ENCODE results near the gene MRPL43.

Gene MRPL43

DNA sequence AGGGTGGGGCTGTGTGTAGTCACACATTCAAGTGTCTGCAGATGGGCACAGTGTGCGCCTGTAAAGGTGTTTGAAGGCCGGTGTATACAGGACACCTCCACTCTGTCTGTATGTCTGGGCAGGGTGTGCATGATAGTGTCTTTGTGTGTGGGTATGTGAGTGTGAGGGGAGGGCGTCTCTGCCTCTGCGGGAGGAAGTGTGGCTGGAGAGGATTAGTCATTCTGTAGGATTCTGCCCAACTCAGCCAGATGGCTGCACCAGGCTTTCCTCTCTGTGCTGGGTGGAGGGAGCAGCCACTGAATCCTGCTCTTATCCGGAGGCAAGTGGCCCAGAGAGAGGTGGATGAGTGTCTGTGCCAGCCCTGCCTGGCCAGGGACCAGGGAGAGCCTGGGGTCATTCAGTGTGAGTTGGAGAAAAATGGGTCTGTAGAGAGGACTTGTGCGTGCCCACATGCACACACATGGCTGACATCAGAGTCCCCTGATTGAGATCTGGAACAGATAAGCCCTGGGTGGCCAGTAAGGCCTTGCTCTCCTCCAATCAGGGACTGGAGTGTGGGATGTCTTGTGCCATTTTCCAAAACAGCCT is 45.4 kb upstream of the MRPL43 start:
- DNase-seq, result no peak
- peaks cover 77% of the 10 kb centered on the region for H3K27me3 Mint-ChIP-seq (ENCODE audit: low read depth, poor library complexity)
- no peak overlapping the region for H3K27ac Mint-ChIP-seq
- TF ChIP-seq, protein P1, sequence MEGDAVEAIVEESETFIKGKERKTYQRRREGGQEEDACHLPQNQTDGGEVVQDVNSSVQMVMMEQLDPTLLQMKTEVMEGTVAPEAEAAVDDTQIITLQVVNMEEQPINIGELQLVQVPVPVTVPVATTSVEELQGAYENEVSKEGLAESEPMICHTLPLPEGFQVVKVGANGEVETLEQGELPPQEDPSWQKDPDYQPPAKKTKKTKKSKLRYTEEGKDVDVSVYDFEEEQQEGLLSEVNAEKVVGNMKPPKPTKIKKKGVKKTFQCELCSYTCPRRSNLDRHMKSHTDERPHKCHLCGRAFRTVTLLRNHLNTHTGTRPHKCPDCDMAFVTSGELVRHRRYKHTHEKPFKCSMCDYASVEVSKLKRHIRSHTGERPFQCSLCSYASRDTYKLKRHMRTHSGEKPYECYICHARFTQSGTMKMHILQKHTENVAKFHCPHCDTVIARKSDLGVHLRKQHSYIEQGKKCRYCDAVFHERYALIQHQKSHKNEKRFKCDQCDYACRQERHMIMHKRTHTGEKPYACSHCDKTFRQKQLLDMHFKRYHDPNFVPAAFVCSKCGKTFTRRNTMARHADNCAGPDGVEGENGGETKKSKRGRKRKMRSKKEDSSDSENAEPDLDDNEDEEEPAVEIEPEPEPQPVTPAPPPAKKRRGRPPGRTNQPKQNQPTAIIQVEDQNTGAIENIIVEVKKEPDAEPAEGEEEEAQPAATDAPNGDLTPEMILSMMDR (IDR thresholded peaks at IDR 0.05), result no peak
- H3K4me1 Mint-ChIP-seq, result peaks cover 58% of the 10 kb centered on the region
- H3K36me3 Mint-ChIP-seq (ENCODE audit: low read depth), result no peaks in the 10 kb centered on the region
- H3K4me3 Mint-ChIP-seq, result peak overlapping the region; percentile 78
- H3K9me3 Mint-ChIP-seq, result no peaks in the 10 kb centered on the region

DNA sequence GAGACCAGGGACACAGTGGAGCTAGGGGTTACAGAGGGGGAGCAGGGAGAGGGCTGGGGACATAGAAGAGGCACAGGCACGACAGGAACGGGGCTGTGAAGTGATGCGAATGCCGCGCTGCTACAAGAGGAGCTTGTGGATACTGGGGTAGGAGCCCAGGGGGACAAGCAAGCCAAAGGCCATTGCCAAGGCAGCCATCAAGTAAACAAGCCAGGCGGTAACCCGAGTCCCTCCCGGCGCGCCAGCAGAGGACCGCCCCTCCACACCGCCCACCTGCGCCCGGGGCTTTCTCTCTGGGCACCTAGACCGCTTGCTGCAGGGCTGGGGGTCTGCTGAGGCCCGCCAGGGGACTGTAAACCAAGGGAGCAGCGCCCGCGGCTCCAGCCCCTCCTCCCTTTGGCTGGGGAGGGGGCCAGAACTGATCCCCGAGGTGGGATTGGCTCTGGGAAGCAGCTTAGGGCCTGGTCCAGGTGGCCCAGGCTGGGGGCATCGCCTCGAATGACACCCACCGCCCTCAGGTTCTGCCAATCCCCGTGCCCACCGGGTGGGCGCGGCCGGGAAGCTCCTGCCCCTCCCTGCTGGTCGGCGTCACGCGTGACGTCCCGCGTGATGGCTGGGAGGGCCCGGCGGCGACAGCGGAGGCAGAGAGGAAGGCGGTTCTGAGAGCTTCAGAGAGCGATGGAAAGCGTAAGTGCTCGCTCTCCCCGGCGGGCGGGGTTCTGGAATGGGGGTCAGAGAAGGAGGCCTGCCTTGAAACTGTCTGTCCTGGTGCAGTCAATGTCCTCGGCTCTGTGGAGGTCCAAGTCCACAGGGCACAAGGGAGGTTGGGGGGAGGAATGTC is 44.7 kb upstream of the MRPL43 start:
- Mint-ChIP-seq H3K36me3 (ENCODE audit: low read depth) (no peaks in the 10 kb centered on the region), H3K4me3 (peak overlapping the region; percentile 83), H3K4me1 (peaks cover 61% of the 10 kb centered on the region), H3K27ac (no peak overlapping the region), H3K27me3 (ENCODE audit: low read depth, poor library complexity) (peaks cover 69% of the 10 kb centered on the region), H3K9me3 (no peaks in the 10 kb centered on the region)
- TF ChIP-seq, protein P1 (IDR thresholded peaks at IDR 0.05), result no peak
- peak; percentile 74 for DNase-seq

DNA sequence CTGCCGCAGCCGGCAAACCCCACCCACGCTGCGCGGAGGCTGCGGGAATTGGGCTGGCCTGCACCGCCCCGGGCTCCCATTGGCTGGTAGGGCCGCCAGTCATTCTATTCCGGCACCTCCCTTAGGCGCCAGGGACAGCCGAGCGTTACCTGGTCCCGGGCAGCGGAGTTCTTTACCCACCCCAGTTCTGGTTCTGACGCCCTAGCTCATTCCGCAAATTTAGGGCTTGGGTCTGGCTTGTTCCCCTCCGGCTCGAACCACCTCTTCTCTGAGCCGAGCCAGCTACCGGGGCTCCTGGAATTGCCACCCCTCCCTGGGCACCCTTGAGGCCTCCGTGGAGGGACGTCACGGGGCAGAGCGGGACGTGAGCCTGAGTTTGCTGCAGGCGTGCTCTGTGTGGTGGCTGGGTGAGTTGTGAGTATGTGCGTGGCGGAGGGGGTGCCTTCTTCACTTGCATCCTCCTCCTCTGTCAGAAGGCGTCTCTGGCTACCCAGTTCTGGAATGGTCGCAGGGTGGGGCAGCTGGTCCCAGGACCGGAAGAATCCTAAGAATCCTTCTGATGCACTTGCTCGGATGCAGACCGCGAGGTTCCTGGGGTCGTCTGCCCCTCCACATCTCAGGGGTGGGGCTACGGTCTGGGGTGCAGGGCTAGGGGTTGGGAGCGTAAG is 44.0 kb upstream of the MRPL43 start, which contains the start of the genes PDZD7 and SFXN3:
PDZD7 (minus strand) TSS at position 2 of the 668 bp plus-strand sequence. CDS start 910 bp downstream, outside the sequence.
SFXN3 (plus strand) TSS at position 107 of the 668 bp plus-strand sequence. CDS start 3,461 bp downstream, outside the sequence.
- H3K27me3 Mint-ChIP-seq (ENCODE audit: low read depth, poor library complexity), result peaks cover 62% of the 10 kb centered on the region

DNA sequence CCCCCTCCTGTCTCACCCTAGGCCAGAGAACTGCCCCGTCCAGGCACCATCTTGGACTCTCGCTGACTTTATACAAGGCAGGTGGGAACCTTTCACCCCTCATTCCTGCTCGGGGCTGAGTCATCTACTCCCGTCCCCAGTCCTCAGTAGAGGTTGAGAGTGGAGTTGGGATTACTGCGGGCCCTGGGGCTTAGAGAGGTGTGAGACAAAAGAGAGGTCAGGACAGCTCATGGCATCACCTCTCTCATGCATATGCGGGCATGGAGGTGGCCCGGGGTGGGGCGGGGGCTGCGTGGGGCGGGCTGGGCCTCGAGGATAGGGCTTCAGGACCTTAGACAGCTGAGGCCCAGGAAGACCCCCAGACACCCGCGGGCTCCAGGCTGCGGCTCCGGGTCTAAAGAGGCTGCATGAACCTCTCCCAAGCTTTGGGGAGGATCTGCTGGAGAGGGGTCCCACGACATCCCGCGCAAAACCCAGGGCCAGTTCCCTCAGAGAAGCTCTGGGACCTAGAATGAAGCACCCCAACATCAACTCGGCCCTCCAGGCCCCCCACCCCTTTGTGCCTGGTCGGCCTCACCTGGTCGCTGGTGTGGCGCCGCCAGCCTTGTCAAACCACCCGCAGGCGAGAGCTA is 43.3 kb upstream of the MRPL43 start:
- H3K27me3 Mint-ChIP-seq (ENCODE audit: low read depth, poor library complexity), result peaks cover 55% of the 10 kb centered on the region
- H3K9me3 Mint-ChIP-seq, result no peaks in the 10 kb centered on the region
- peak overlapping the region; percentile 83 for H3K4me3 Mint-ChIP-seq
- H3K27ac Mint-ChIP-seq, result no peak overlapping the region
- TF ChIP-seq, protein P1 (IDR thresholded peaks at IDR 0.05), result no peak
- no peaks in the 10 kb centered on the region for H3K36me3 Mint-ChIP-seq (ENCODE audit: low read depth)
- no peak for DNase-seq
- H3K4me1 Mint-ChIP-seq, result peaks cover 73% of the 10 kb centered on the region

More for the DNA sequence above, 44.0 kb upstream of the MRPL43 start, which contains the start of the genes PDZD7 and SFXN3:
- DNase-seq, result peak; percentile 98
- TF ChIP-seq, protein P1 (IDR thresholded peaks at IDR 0.05), result no peak
- H3K4me3 Mint-ChIP-seq, result peak within 1 kb of the TSS; percentile 83
- no peak within 1 kb of the TSS for H3K27ac Mint-ChIP-seq
- H3K9me3 Mint-ChIP-seq, result no peaks in the 10 kb centered on the region
- H3K4me1 Mint-ChIP-seq, result peaks cover 69% of the 10 kb centered on the region
- H3K36me3 Mint-ChIP-seq (ENCODE audit: low read depth), result no peaks in the 10 kb centered on the region

DNA sequence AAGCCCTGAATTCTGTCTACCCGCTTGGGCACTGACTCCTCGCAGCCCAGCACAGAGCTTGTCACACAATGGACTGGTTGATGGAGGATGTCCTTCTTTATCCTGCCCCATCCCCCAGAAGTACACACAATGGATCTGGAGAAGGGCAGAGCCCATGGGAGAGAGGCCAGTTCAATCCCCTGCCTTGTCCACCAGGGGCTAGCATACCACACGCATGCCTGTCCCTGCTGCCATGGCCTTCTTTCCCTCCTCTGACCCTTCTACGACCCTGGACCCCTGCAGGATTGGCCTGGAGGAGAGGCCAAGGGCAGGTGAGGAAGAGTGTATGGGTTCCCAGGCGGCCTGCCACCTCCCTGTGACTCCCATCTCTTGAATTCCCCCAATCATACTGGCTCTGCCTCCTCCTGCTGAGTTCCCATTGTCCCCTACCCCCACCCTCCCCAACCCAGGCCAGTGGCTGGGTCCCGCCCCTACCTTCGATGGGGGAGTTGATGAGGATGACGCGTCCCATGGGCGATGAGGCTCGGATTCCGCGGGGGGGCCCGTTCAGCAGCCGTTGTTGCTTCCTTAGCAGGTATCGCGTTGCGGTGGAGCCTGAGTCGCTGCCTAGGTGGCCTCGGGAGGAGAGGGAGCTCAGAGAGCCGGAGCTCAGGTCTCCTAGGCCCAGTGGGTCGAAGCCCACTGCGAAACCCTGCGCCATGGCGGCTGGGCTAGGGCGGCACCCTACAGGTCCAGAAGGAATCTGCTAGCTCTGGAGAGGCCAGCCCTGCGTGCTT is 42.4 kb upstream of the MRPL43 start:
- TF ChIP-seq, protein P1 (IDR thresholded peaks at IDR 0.05), result peak; percentile 27
- Mint-ChIP-seq H3K36me3 (ENCODE audit: low read depth) (no peaks in the 10 kb centered on the region), H3K27me3 (ENCODE audit: low read depth, poor library complexity) (peaks cover 46% of the 10 kb centered on the region), H3K4me3 (peak overlapping the region; percentile 63), H3K27ac (no peak overlapping the region), H3K9me3 (no peaks in the 10 kb centered on the region), H3K4me1 (peaks cover 77% of the 10 kb centered on the region)
- DNase-seq, result no peak

Measured in nephron progenitor cell (in vitro differentiated cells).